8988T (cell line): ENCODE results near the gene TBC1D21.

Source experiments
- DNase-seq: peaks from one replicate; pipeline ENCODE4 v3.0.0; 2011

Gene TBC1D21, protein sequence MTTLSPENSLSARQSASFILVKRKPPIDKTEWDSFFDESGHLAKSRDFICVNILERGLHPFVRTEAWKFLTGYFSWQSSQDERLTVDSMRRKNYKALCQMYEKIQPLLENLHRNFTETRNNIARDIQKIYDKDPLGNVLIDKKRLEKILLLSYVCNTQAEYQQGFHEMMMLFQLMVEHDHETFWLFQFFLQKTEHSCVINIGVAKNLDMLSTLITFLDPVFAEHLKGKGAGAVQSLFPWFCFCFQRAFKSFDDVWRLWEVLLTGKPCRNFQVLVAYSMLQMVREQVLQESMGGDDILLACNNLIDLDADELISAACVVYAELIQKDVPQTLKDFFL

GRCh38 chr15:73873456-73873855 is at the start of gene TBC1D21:
Gene TBC1D21 (plus strand): TSS chr15:73873564. CDS start chr15:73873710, 146 bp downstream.
- no peak for DNase-seq

DNA sequence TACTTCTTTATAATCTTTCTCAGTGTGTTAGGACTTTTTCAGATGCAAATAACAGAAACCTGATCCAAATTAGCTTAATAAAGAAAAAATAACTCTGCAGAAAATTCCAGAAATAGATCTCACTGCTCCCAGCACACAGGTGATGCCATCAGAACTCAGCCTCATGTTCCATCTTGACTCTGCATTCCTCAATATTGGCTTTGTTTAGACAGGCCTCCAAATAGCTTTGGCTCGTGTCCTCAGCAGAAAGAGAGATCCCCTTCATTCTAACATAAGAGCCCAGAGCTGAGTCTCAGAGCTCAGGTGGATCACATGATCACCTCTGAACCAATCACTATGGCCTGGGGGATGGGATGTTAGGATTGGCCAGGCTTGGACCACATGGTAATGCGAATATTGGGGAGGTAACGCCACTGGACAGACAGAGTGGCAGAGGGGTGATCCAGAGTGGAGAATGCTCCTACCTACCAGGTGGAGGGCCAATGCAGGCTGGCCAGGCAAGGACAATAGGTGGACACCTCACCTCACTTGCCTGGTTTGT is 46.6 kb upstream of the TBC1D21 start:
- DNase-seq, result no peak

DNA sequence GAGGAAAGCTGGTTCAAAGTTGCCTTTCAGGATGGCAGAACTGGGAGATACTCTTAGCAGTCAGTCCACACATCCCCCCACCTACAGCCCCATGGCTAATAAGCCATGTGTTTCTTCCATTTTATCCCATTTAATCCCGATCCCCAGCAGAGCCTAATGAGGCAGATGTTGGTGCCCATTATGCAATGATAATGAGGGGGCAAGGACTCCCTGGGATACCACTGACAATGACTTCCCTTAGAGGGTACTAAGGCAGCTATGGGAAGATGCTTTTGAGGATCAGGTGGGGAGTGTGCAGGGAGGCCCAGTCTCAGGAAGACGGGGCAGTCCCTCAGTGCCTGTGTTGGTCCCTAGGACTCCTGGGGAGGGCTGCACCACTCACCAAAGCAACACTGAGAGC is 43.8 kb upstream of the TBC1D21 start:
- DNase-seq, result no peak

GRCh38 chr15:73832657-73833056 is 40.7 kb upstream of the TBC1D21 start:
- DNase-seq, result no peak

DNA sequence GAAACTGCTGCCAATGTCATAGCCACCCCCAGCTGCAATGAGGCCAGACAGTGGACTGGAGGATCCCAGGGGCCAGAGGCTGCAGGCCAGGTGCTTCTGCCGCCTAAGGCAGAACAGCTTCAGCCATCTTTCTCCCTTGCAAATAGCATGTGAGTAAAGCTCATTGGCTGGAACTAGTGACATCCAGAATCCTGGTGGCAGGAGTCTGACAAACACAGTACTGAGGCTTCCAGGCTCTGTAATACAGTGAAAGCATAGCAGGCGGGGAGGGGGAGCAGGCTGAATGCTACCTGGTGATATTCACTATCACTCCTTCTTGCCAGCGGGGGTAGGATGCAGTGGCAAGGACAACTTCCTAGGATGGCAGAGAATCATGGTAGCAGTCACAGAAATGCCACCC is 36.5 kb upstream of the TBC1D21 start:
- DNase-seq, result no peak

- DNase-seq, result no peak
These were observed 34.4 kb upstream of the TBC1D21 start for GRCh38 chr15:73838831-73839426.

DNA sequence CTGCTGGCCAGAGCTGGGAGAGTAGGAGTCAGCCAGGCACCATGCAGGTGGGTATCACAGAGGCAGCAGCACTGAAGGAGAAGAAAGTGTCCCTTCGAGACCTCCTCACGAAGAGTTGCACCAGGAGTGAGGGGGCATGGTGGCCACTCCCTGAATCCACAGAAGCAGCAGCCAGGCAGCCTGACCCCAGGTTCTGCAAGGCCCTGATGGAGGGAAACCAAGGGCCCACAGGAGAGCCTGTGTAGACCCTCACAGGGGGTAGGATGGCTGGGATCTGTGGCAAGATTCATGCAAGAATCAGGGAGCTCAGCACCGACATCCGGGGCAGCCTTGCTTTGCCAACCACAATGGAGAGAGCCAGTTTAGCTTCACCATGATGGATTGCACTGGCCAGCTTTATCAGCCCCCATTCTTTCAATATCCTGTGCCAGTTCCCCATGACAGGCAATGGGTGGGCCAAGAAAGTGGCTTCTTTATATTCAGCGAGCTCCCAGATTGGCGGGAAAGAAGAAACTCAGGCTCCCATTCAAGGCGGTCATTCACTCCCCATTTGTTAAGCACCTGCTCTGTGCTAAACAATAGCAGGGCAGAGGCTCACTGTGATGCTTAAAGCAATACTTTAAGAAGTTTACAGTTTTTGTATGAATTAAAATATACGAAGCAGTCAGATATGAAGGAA is 33.5 kb upstream of the TBC1D21 start:
- no peak for DNase-seq

DNA sequence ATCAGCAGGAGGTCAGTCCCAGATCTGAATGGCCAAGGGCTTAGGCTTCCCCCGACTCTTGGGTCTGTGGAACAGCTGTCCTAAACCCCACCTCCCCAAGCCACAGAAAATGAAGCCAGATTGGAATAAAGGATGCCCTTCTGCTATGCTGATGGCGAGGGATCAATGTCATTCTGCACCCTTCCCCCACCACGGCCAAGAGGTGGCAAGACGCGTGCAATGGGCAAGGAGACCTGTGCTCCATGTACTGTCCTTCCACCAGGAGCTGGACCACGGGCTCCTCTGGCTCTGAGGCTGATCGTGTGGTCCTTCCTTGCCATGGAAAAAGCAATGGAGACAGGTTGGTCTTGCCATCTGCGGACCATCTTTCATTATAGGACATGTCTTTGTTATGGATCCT is 32.6 kb upstream of the TBC1D21 start:
- no peak for DNase-seq

- no peak for DNase-seq
These were observed 31.3 kb upstream of the TBC1D21 start for GRCh38 chr15:73841756-73842725.

DNA sequence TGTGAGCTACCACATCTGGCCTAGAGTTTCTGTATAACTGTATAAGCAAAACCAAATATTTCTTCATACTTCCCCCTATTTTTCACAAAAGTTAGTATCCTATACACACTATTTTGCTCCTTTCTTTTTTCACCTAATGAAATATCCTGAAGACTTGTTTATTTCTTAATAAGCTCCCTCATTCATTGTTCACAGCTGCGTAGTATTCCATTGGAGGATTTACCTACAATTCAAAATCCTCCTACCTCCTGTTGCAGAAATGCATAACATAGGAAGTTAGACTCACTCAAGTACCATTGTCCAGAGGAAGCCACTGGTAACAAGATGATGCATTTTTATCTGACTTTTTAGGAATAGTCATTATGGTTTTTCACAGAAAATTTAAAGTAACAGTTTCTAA is 29.6 kb upstream of the TBC1D21 start:
- DNase-seq, result no peak

DNA sequence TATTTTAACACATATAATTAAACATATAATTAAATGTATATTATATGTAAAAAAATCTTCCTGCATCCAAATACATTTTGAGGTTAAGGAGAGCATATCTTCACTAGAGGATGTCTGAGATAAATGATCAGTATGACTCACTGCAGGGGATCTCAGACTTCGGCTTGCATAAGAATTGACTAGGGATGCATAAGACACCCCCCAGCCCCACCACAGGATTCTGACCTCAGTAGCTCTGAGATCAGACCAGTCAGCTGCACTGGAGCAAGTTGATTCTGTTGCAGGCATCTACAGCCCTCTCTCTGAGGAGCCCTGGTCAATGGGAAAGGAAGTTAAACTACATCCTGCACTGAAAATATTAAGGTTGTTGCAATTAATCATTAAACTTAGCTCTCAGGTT is 29.0 kb upstream of the TBC1D21 start:
- no peak for DNase-seq

DNA sequence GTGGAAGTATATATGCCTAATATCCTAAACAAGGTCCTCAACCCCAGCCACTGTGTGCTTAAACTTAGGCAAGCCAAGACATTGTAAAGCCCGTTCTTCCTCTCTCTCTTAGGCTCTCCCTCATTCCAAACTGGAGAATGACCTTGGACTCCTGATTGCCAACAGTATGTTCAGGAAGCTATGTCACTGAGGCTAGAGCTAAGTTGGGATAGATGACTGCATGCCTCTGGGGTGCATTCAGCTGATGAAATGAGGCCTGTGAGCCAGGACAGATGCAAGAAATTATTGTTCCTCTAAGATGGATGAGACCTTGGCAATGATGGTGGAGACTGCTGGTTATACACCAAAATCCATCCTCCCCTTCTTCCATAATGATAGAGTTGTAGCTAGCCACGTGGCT is 27.9 kb upstream of the TBC1D21 start:
- no peak for DNase-seq

GRCh38 chr15:73845907-73846306 is 27.5 kb upstream of the TBC1D21 start:
- DNase-seq, result no peak

DNA sequence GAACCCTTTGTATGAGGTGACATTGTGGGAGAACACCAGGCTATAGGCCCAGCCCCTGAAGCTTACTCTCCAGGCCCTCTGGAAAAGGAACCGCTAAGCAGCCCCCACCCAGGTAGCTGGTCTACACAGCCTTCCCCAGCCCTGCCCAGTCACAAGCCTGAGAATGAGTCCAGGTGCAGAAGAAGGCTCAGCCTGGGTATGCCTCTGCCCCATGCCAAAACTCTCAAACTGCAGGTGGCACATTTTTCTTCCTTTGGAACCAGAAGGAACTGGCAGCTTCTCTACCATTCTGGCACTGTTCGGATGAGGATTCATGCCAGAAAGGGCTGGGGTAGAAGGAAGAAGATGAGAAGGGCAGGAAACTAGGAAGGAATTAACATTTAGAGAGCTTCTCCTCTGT is 23.7 kb upstream of the TBC1D21 start:
- DNase-seq, result no peak

DNA sequence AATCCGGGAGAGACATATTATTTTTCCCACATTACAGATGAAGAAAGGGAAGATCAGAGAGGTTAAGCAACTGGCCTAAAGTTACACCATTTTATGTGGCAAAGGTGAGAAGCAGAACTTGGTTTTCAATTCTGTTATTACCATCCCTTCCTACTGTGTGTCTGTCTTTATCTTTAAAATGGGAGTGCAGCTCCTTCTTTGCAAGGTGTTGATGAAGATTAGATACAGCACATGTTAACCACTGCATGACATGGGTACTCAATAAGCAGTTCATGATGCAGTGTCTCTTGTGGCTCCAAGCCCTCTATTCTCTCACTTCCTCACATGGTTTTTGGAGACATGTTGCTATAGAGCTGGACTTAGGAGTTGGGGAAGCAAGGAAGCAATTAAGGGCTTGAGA is 23.1 kb upstream of the TBC1D21 start:
- DNase-seq, result no peak

- no peak for DNase-seq
These were observed 21.7 kb upstream of the TBC1D21 start for GRCh38 chr15:73851689-73852088.

- DNase-seq, result no peak
These were observed 20.9 kb upstream of the TBC1D21 start for GRCh38 chr15:73852507-73852906.

- no peak for DNase-seq
These were observed 19.1 kb upstream of the TBC1D21 start for GRCh38 chr15:73854265-73854664.

- no peak for DNase-seq
These were observed 16.7 kb upstream of the TBC1D21 start for GRCh38 chr15:73856458-73857192.

- DNase-seq, result no peak
These were observed 16.0 kb upstream of the TBC1D21 start for GRCh38 chr15:73857193-73857920.

- no peak for DNase-seq
These were observed 15.3 kb upstream of the TBC1D21 start for GRCh38 chr15:73858062-73858461.
